K562 (cell line): Measurements from ENCODE around the gene UBAC2. TPM values are rescaled to one million over a fixed set of nuclear protein-coding genes. Genes with fewer than 3 reads are reported as not detected.

Experiments
- AFF1 ChIP-seq, 2 experiments: fragments of 450-650 bp; IDR thresholded peaks; 2 replicates each; pipeline ENCODE4 v1.6.1; 2018; ENCODE audit warnings: mild to moderate bottlenecking in 2 of 2, low read depth in 1 of 2; ENCODE audit not compliant: partially characterized antibody in 2 of 2
- BRCA1 ChIP-seq, 2 experiments: fragments of 450-650 bp in 1 of 2; sonication (generic) in 1 of 2; formaldehyde crosslinking in 1 of 2; IDR thresholded peaks; 2 replicates each; pipeline versions ENCODE4 v1.5.0 to v1.6.1; 2017 to 2020; ENCODE audit warnings: mild to moderate bottlenecking in 1 of 2, missing genetic modification reagents in 1 of 2
- BRD4 ChIP-seq: fragments of 200-600 bp; sonication (generic); IDR thresholded peaks from 2 replicates; pipeline ENCODE4 v1.6.1; 2017; ENCODE audit warnings: inconsistent platforms
- HDAC1 ChIP-seq, 2 experiments: fragments of 450-650 bp; IDR thresholded peaks; 2 replicates each; pipeline ENCODE4 v1.6.1; 2016 to 2017; ENCODE audit warnings: inconsistent platforms in 1 of 2, mild to moderate bottlenecking in 1 of 2, moderate library complexity in 1 of 2
- LARP7 ChIP-seq: fragments of 450-650 bp; IDR thresholded peaks from 2 replicates; pipeline ENCODE4 v1.6.1; 2016
- MEF2D ChIP-seq: conservative IDR thresholded peaks from 2 replicates; pipeline ENCODE4 v1.6.1; 2016; ENCODE audit warnings: low read depth, missing genetic modification characterization, missing compliant biosample characterization
- RBBP5 ChIP-seq: fragments of 200-600 bp; sonication (generic); IDR thresholded peaks from 2 replicates; pipeline ENCODE4 v1.6.1; 2012; ENCODE audit warnings: borderline replicate concordance, mild to moderate bottlenecking, low read length, control low read depth, inconsistent platforms; ENCODE audit not compliant: insufficient read depth, poor library complexity, severe bottlenecking
- SRSF3 ChIP-seq: fragments of 200-400 bp; formaldehyde crosslinking; IDR thresholded peaks from 2 replicates; pipeline ENCODE4 v1.6.1; 2016; ENCODE audit warnings: mild to moderate bottlenecking, low read length, moderate library complexity; ENCODE audit not compliant: insufficient read depth
- SRSF7 ChIP-seq: fragments of 200-400 bp; formaldehyde crosslinking; optimal IDR thresholded peaks from 2 replicates; pipeline ENCODE3; 2017; ENCODE audit warnings: mild to moderate bottlenecking, low read depth, low read length
- XRCC5 ChIP-seq: fragments of 200-400 bp; formaldehyde crosslinking; IDR thresholded peaks from 2 replicates; pipeline ENCODE4 v1.6.1; 2017; ENCODE audit warnings: low read depth, mild to moderate bottlenecking, low read length
- ZBTB40 ChIP-seq, 2 experiments: fragments of 450-650 bp in 1 of 2; sonication (generic) in 1 of 2; formaldehyde crosslinking in 1 of 2; IDR thresholded peaks; 2 replicates each; pipeline versions ENCODE4 v1.7.1 to v1.9.0; 2016 to 2022; ENCODE audit warnings: inconsistent platforms in 1 of 2, mild to moderate bottlenecking in 1 of 2, missing genetic modification reagents in 1 of 2
- ZEB2 ChIP-seq: fragments of 450-650 bp; IDR thresholded peaks from 2 replicates; pipeline ENCODE4 v1.6.1; 2016
- ZNF232 ChIP-seq: sonication (generic); formaldehyde crosslinking; IDR thresholded peaks from 2 replicates; pipeline ENCODE4 v1.8.0; 2022; ENCODE audit warnings: mild to moderate bottlenecking, missing genetic modification reagents
- polyA plus RNA-seq, 8 experiments: library from polyadenylated mRNA; depleted of rRNA in 4 of 8; stranded (reverse) in 5 of 8; unstranded in 3 of 8; fragments of >200 nt; fragmentation: Nextera tagmentation in 2 of 8; fragmentation: Illumina TruSeq in 1 of 8; extraction: Ambion mirVana in 2 of 8; extraction: Trizol in 1 of 8; gene quantifications; 2 replicates each; pipeline versions ENCODE4 v1.2.1 to v1.2.3, GENCODE V29; 2011 to 2014; ENCODE audit warnings: inconsistent platforms in 1 of 8, missing spikeins in 1 of 8
- total RNA-seq, 7 experiments: library from RNA; depleted of rRNA in 6 of 7; stranded (reverse); fragments of >200 nt in 6 of 7; fragmentation: Illumina TruSeq in 2 of 7; extraction: Trizol in 2 of 7; gene quantifications; 2 replicates each; pipeline versions ENCODE4 v1.2.1 to v1.2.3, GENCODE V29; 2011 to 2021; ENCODE audit warnings: low replicate concordance in 1 of 7
- TF ChIP-seq, protein P1 (sequence below): fragments of 450-650 bp; formaldehyde crosslinking; IDR thresholded peaks from 2 replicates; pipeline ENCODE4 v1.4.0; 2020; ENCODE audit warnings: mild to moderate bottlenecking, moderate library complexity

UBAC2 gene
- total and polyA plus RNA-seq, 9 of the 15 experiments (the other 6 are each of a cell fraction or from before 2014, with no cell fraction given): 6.0 to 84.1 (median 32.3) TPM

DNA sequence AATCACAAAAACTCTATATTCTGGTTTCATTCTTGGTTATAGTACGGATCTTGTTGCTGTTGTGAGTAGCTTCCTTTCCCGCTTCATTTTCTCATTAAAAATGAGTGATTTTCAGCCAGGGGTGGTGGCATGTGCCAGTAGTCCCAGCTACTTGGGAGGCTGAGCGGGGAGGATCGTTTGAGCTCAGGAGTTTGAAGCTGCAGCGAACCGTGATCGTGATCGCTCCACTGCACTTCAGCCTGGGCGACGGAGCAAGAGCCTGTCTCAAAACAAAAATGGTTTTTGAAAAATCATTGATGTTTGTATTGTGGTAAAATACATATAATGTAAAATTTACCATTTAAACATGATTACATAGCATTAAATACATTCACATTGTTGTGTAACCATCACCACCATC lies 229.0 kb downstream of the UBAC2 start (continued):
- TF ChIP-seq BRD4 (no peak), SRSF3 (no peak), HDAC1 (IDR thresholded peaks at IDR 0.05) (no peak), AFF1 (IDR thresholded peaks at IDR 0.05; ENCODE audit: low read depth in 1 of 2, partially characterized antibody in 2 of 2) (no peak), SRSF7 (no peak), RBBP5 (no peak), ZNF232 (CRISPR knock-in tag) (no peak), ZEB2 (no peak), BRCA1 (IDR thresholded peaks at IDR 0.05) (no peak), BRCA1 (CRISPR knock-in tag; IDR thresholded peaks at IDR 0.05) (no peak), ZBTB40 (IDR thresholded peaks at IDR 0.05) (no peak), ZBTB40 (CRISPR knock-in tag; IDR thresholded peaks at IDR 0.05) (no peak), XRCC5 (no peak), MEF2D (no peak), LARP7 (no peak)
- TF ChIP-seq, protein P1, sequence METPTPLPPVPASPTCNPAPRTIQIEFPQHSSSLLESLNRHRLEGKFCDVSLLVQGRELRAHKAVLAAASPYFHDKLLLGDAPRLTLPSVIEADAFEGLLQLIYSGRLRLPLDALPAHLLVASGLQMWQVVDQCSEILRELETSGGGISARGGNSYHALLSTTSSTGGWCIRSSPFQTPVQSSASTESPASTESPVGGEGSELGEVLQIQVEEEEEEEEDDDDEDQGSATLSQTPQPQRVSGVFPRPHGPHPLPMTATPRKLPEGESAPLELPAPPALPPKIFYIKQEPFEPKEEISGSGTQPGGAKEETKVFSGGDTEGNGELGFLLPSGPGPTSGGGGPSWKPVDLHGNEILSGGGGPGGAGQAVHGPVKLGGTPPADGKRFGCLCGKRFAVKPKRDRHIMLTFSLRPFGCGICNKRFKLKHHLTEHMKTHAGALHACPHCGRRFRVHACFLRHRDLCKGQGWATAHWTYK (CRISPR knock-in tag): no peak
